Heart left ventricle (tissue), 16 donors: ENCODE data around the gene G6PC3. TPM values are rescaled to one million over a fixed set of nuclear protein-coding genes. Genes with fewer than 3 reads are reported as not detected.

Experiments used
- ATAC-seq, 4 donors: fragments of 200-7000 bp; cut with Tn5 transposase; one replicate each; pipeline ENCODE4 v1.9.1; 2020 to 2022; ENCODE audit warnings: moderate library complexity in 4 of 4, mild to moderate bottlenecking in 3 of 4, moderate number of reproducible peaks in 1 of 4
- DNase-seq, 5 donors: peaks; one replicate each; pipeline ENCODE4 v3.0.0-alpha.2; 2020
- H3K27ac ChIP-seq, 12 donors: fragments of 200-600 bp; sonication (generic) in 4 of 12; one replicate each; pipeline versions ENCODE4 v1.5.0 to v1.8.0; 2016 to 2022; ENCODE audit warnings: mild to moderate bottlenecking in 2 of 12
- H3K27me3 ChIP-seq, 9 donors: fragments of 200-600 bp; sonication (generic) in 2 of 9; one replicate each; pipeline versions ENCODE4 v1.5.1 to v1.8.0; 2016 to 2022; ENCODE audit warnings: mild to moderate bottlenecking in 3 of 9
- H3K36me3 ChIP-seq, 9 donors: fragments of 200-600 bp; sonication (generic) in 2 of 9; one replicate each; pipeline versions ENCODE4 v1.5.0 to v1.8.0; 2018 to 2022; ENCODE audit warnings: mild to moderate bottlenecking in 2 of 9
- H3K4me1 ChIP-seq, 12 donors: fragments of 200-600 bp; sonication (generic) in 4 of 12; one replicate each; pipeline versions ENCODE4 v1.5.0 to v1.8.0; 2016 to 2022; ENCODE audit warnings: mild to moderate bottlenecking in 3 of 12
- H3K4me3 ChIP-seq, 12 donors: fragments of 200-600 bp; sonication (generic) in 4 of 12; one replicate each; pipeline versions ENCODE4 v1.5.0 to v1.8.0; 2017 to 2022; ENCODE audit warnings: mild to moderate bottlenecking in 9 of 12, moderate library complexity in 4 of 12
- H3K9me3 ChIP-seq, 12 donors: fragments of 200-600 bp; sonication (generic) in 4 of 12; one replicate each; pipeline versions ENCODE4 v1.5.0 to v1.8.0; 2016 to 2022; ENCODE audit warnings: mild to moderate bottlenecking in 1 of 12
- CTCF ChIP-seq, 12 donors: fragments of 200-600 bp; sonication (generic) in 4 of 12; IDR thresholded peaks; one replicate each; pipeline versions ENCODE4 v1.5.0 to v1.8.0; 2018 to 2022; ENCODE audit warnings: antibody characterized with exemption in 12 of 12, mild to moderate bottlenecking in 5 of 12
- POLR2A ChIP-seq, 2 donors: fragments of 450-650 bp; IDR thresholded peaks; one replicate each; pipeline ENCODE4 v1.6.1; 2017; ENCODE audit warnings: antibody characterized with exemption in 2 of 2, mild to moderate bottlenecking in 2 of 2, moderate library complexity in 2 of 2
- whole genome bisulfite sequencing, 4 donors: extraction: QIAGEN DNeasy Blood & Tissue Kit in 2 of 4; methylation state at CpG; one replicate each; pipeline versions ENCODE4 v1.1.5 to v1.1.7; 2013 to 2018; 5-methylcytosine and 5-hydroxymethylcytosine counted together
- intact Hi-C, 10 donors: fragments of 100-400 bp; cut with DNase I; formaldehyde crosslinking; loops; one replicate each; pipeline versions ENCODE4 v1.11.1 to v1.14.2; 2022
- polyA plus RNA-seq, 2 donors: library from polyadenylated mRNA; stranded (reverse); fragments of 200-250 nt; gene quantifications; one replicate each; pipeline ENCODE4 v1.2.3, GENCODE V29; 2013
- total RNA-seq, 9 donors: library from RNA; depleted of rRNA in 2 of 9; stranded (reverse); fragments of >200 nt in 2 of 9; fragmentation: NEBNext Ultra II Directional in 3 of 9; extraction: Animal tissue kit (Norgen Biotek cat#: 25700) in 3 of 9; gene quantifications; one replicate each; pipeline versions ENCODE4 v1.1.0 to v1.2.4, GENCODE V29; 2016 to 2023
- donor health status: ischemic (EF 13 %, LVEDD 7.1; RV severe dilation, severe dysfunction).
- donor health status: healthy with polysubstance abuse.
- donor health status: DM: no; HTN: yes; CAD: no.
- donor health status: DM: no; HTN: no; CAD: no.
- donor health status: ischemic (EF 25% LVEDD 6.9; RV normal size, moderate dysfunction).
- donor health status: ischemic (EF 25% LVEDD 5.7; RV mildly dilated, moderate dysfunction).
- donor health status: healthy.
- donor health status: DM: yes; HTN: yes; CAD: no.
- donor health status: ischemic (EF 35%, LVEDD 5.7; RV mildly dilated, moderate dysfunction).
- donor health status: nonischemic (EF 11% LVEDD 7.7; RV severe dilation, severe dysfunction).
- donor health status: DM: yes; HTN: yes; CAD: no.
- donor health status: PGD.
- donor health status: ischemic (EF 29% LVEDD 5.4; RV normal size, mild dysfunction).
- donor health status: nonischemic (EF 23%, LVEDD 6.1; RV moderate dilation, normal function).

G6PC3 gene
- total and polyA plus RNA-seq, 11 donors: 28.5 to 75.1 (median 39.1) TPM

GRCh38 chr17:44121997-44122815 is 51.7 kb downstream of the G6PC3 start:
- peaks cover 0 to 4% (median under 1%) of the 10 kb centered on the region in 9 donors for H3K36me3 ChIP-seq
- H3K4me3 ChIP-seq: peak overlapping the region; percentile 86 to 100 (median 99)
- DNase-seq: no peak
- peaks cover 0 to 68% (median 48%) of the 10 kb centered on the region in 12 donors for H3K4me1 ChIP-seq
- peak overlapping the region in 11 of 12 donors; percentile 87 to 99 (median 94) for H3K27ac ChIP-seq
- TF ChIP-seq CTCF (IDR thresholded peaks at IDR 0.05) (no peak), POLR2A (IDR thresholded peaks at IDR 0.05) (no peak)
- intact Hi-C loops: loop anchor here in 1 of 10 donors (10.0 kb wide), 1 partner anchor 47 kb away; the partner anchor contains the start of gene G6PC3
- 12 to 16% (median 14%) methylated on average over 1 of the region's 1 CpG for WGBS, 4 donors
- ATAC-seq: no peak
- no peaks in the 10 kb centered on the region for H3K9me3 ChIP-seq
- H3K27me3 ChIP-seq: no peaks in the 10 kb centered on the region

GRCh38 chr17:44122816-44123355 is 52.4 kb downstream of the G6PC3 start:
- intact Hi-C loops: loop anchor here in 3 of 10 donors (1.0 to 10.0 kb wide), 3 partner anchors 48 to 57 kb away; partner anchors contain the start of genes G6PC3 (in 2 of the 3) and LSM12 (in 1 of the 3)
- DNase-seq (no peak), ATAC-seq (no peak)
- peak overlapping the region; percentile 86 to 100 (median 99) for H3K4me3 ChIP-seq
- H3K27me3 ChIP-seq: no peaks in the 10 kb centered on the region
- H3K4me1 ChIP-seq: peaks cover 0 to 61% (median 45%) of the 10 kb centered on the region in 12 donors
- WGBS, 4 donors: 1 to 3% (median 1%) methylated on average over 15 to 32 of the region's 32 CpGs
- H3K36me3 ChIP-seq: peaks cover 0 to 2% (median 0%) of the 10 kb centered on the region in 9 donors
- H3K9me3 ChIP-seq: no peaks in the 10 kb centered on the region
- H3K27ac ChIP-seq: peak overlapping the region; percentile 87 to 99 (median 94)
- TF ChIP-seq CTCF (IDR thresholded peaks at IDR 0.05) (no peak), POLR2A (IDR thresholded peaks at IDR 0.05) (no peak)

DNA sequence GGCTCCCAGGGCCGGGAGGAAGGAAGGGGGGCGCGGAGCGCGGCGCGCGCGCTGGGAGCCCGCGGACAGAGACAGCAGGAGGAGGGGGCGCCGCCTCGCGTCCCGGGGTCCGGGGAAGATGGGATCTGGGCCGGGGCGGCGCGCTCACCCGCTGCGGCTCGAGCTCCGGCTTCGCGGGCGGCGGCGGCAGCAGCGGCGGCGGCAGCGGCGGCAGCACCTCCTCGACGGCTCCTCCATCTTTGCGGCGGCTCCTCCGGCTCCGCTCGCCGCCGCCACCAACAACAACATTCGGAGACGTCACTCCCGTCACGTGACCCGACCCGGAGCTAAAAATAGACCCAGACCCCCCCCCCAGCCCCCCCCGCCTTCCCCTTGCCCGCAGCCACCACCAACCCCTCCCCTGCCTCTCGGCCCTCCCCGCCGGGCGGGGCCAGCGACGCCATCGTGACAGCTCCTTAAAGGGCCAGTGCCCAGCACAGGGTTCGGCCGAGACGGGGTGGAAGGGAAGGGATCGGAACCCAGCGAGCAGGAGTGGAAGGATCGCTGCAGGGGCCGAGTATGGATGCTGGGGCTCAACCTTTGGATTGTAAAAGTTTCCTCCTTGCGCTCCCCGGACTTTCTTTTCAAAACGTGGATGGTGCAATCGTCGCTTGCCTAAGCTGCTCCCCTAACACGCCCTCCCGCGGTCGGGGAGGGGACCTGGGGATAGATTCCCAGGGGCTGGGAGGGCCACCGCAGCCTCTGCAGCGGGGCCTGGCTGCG is 53.0 kb downstream of the G6PC3 start, which contains the start of gene HDAC5:
HDAC5 (minus strand) TSS at position 286 of the 762 bp plus-strand sequence. CDS start 6,126 bp downstream, outside the sequence.
- Histone ChIP-seq H3K4me1 (peaks cover 0 to 55% (median 39%) of the 10 kb centered on the region in 12 donors), H3K27ac (peak within 1 kb of the TSS; percentile 88 to 99 (median 94)), H3K9me3 (no peaks in the 10 kb centered on the region), H3K36me3 (peaks cover 0 to 2% (median 0%) of the 10 kb centered on the region in 9 donors), H3K4me3 (peak within 1 kb of the TSS; percentile 86 to 100 (median 99)), H3K27me3 (no peaks in the 10 kb centered on the region)
- 0 to 1% (median 1%) methylated on average over 17 to 78 of the region's 78 CpGs for WGBS, 4 donors
- intact Hi-C loops: loop anchor here in 3 of 10 donors (1.0 to 10.0 kb wide), 4 partner anchors 17 to 57 kb away; partner anchors contain the start of genes G6PC3 (in 2 of the 3), HROB (in 1 of the 3) and LSM12 (in 1 of the 3)
- peak; percentile 98 to 99 (median 98) for ATAC-seq
- DNase-seq: peak; percentile 97 to 98 (median 98)
- TF ChIP-seq POLR2A (IDR thresholded peaks at IDR 0.05) (peak; percentile 79 to 90), CTCF (IDR thresholded peaks at IDR 0.05) (peak; percentile 46 to 85 (median 64))
